Measurements from ENCODE around the gene PCDHGA12. TPM values are rescaled to one million over a fixed set of nuclear protein-coding genes. Genes with fewer than 3 reads are reported as not detected.
"Not testable (repeated sequence)": the region's sequence is repeated elsewhere in the genome, so short reads cannot be mapped to it uniquely, and the experiment has no call there.

The PCDHGA12 gene
- total RNA-seq, 4 donors from 2014 or later = 2.9 to 22.0 (median 14.5) TPM

GRCh38 chr5:141422742-141423291 lies 7.5 kb upstream of the PCDHGA12 start:
- no peaks in the 10 kb centered on the region for H3K36me3 ChIP-seq
- no peaks in the 10 kb centered on the region for H3K4me1 ChIP-seq
- no peak for TF ChIP-seq POLR2A (IDR thresholded peaks at IDR 0.05)
- no peak for TF ChIP-seq CTCF (IDR thresholded peaks at IDR 0.05)
- intact Hi-C loops (cut with DNase I; ENCODE audit: low total_unique reads) = no loop called here
- no peaks in the 10 kb centered on the region for H3K27me3 ChIP-seq
- H3K9me3 ChIP-seq = peaks cover 0 to 98% of the 10 kb centered on the region in 2 donors
- no peak overlapping the region for H3K27ac ChIP-seq
- H3K4me3 ChIP-seq = no peak overlapping the region
- no peak for DNase-seq

- Histone ChIP-seq H3K27me3 (no peaks in the 10 kb centered on the region), H3K27ac (no peak overlapping the region), H3K4me3 (no peak overlapping the region), H3K9me3 (peaks cover 0 to 97% of the 10 kb centered on the region in 2 donors), H3K4me1 (no peaks in the 10 kb centered on the region), H3K36me3 (no peaks in the 10 kb centered on the region)
- intact Hi-C loops (cut with DNase I; ENCODE audit: low total_unique reads) = no loop called here
- no peak for DNase-seq
- TF ChIP-seq CTCF (IDR thresholded peaks at IDR 0.05) (no peak), POLR2A (IDR thresholded peaks at IDR 0.05) (no peak)
These were observed 2.4 kb upstream of the PCDHGA12 start for GRCh38 chr5:141427783-141428426.

- TF ChIP-seq POLR2A (IDR thresholded peaks at IDR 0.05) (no peak), CTCF (IDR thresholded peaks at IDR 0.05) (no peak)
- Histone ChIP-seq H3K4me3 (peak overlapping the region in 1 of 2 donors; percentile 19), H3K9me3 (peaks cover 0 to 98% of the 10 kb centered on the region in 2 donors), H3K36me3 (no peaks in the 10 kb centered on the region), H3K4me1 (no peaks in the 10 kb centered on the region), H3K27ac (no peak overlapping the region), H3K27me3 (no peaks in the 10 kb centered on the region)
- no peak for DNase-seq
- intact Hi-C loops (cut with DNase I; ENCODE audit: low total_unique reads) = no loop called here
These were observed 979 bp downstream of the PCDHGA12 start for GRCh38 chr5:141431286-141431685.

- H3K4me3 ChIP-seq; H3K36me3 ChIP-seq; H3K4me1 ChIP-seq; intact Hi-C loops (cut with DNase I; ENCODE audit: low total_unique reads); H3K27ac ChIP-seq; H3K27me3 ChIP-seq; DNase-seq: not testable (repeated sequence)
- H3K9me3 ChIP-seq = peaks cover 0 to 95% of the 10 kb centered on the region in 2 donors
These were observed 2.0 kb downstream of the PCDHGA12 start for GRCh38 chr5:141432308-141432707.

GRCh38 chr5:141432726-141433125 lies 2.4 kb downstream of the PCDHGA12 start:
- H3K27me3 ChIP-seq; intact Hi-C loops (cut with DNase I; ENCODE audit: low total_unique reads); DNase-seq; H3K4me3 ChIP-seq; H3K36me3 ChIP-seq; H3K27ac ChIP-seq; H3K4me1 ChIP-seq: not testable (repeated sequence)
- peaks cover 0 to 95% of the 10 kb centered on the region in 2 donors for H3K9me3 ChIP-seq

- no peaks in the 10 kb centered on the region for H3K27me3 ChIP-seq
- H3K4me1 ChIP-seq = no peaks in the 10 kb centered on the region
- H3K27ac ChIP-seq = no peak overlapping the region
- intact Hi-C loops (cut with DNase I; ENCODE audit: low total_unique reads) = no loop called here
- H3K9me3 ChIP-seq = peaks cover 0 to 85% of the 10 kb centered on the region in 2 donors
- DNase-seq = no peak
- no peak overlapping the region for H3K4me3 ChIP-seq
- no peak for TF ChIP-seq POLR2A (IDR thresholded peaks at IDR 0.05)
- TF ChIP-seq CTCF (IDR thresholded peaks at IDR 0.05) = no peak
- H3K36me3 ChIP-seq = no peaks in the 10 kb centered on the region
These were observed 3.7 kb downstream of the PCDHGA12 start for GRCh38 chr5:141434006-141434405.
